ENCODE results near the gene OR5D14.

DNA sequence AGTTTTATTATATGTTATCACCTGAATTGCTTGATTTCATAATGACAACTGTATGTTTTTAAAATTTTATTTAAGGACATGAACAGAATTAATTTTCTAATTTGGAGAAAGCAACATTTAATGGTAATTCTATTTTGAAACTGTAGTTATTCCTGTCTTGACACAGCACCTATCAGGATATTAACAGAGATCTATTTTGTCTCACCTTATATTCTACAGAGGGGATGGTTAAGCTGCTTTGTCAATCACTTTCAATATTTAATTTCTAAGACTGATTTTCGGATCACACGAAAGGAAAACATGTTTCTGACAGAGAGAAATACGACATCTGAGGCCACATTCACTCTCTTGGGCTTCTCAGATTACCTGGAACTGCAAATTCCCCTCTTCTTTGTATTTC lies 43.1 kb downstream of the OR5D14 start, which contains the start of gene OR5D16:
- TF ChIP-seq CTCF (IDR thresholded peaks at IDR 0.05; ENCODE audit: low read length) (no peak), EZH2 (optimal IDR thresholded peaks at IDR 0.05; ENCODE audit: low read depth, low read length) (no peak)
